PC-3 (cell line): ENCODE data around the gene DYNC2I2. TPM values are rescaled to one million over a fixed set of nuclear protein-coding genes. Genes with fewer than 3 reads are reported as not detected.

ENCODE experiments used
- ATAC-seq: fragments of 200-7000 bp; cut with Tn5 transposase; 2 replicates; pipeline ENCODE4 v1.9.1; 2020; ENCODE audit warnings: mild to moderate bottlenecking, moderate library complexity
- BruUV-seq: library from RNA; stranded (reverse); fragments of 400-500 nt; replicated peaks from 2 replicates; lab custom pipeline; 2021; lab: Mats Ljungman, UMichigan
- CTCF ChIA-PET: fragments of 300-600 bp; sonication (Branson Sonifier 250); formaldehyde crosslinking; loops from one replicate; lab custom pipeline; 2022; ENCODE audit warnings: antibody characterized with exemption; lab: Charles Lee
- POLR2A ChIA-PET: fragments of 300-600 bp; sonication (Branson Sonifier 250); formaldehyde crosslinking; loops from one replicate; lab custom pipeline; 2022; ENCODE audit warnings: antibody characterized with exemption; ENCODE audit not compliant: unreplicated experiment; lab: Charles Lee
- DNase-seq: peaks from one replicate; pipeline ENCODE4 v3.0.0-alpha.2; 2015
- H2AFZ ChIP-seq: fragments of 300-600 bp; sonication (generic); 2 replicates; pipeline ENCODE4 v1.6.0; 2016; ENCODE audit warnings: antibody characterized with exemption, low read length
- H3F3A ChIP-seq: fragments of 300-600 bp; sonication (generic); one replicate; pipeline ENCODE4 v1.6.0; 2017; ENCODE audit warnings: antibody characterized with exemption, low read length, control low read depth, mild to moderate bottlenecking; ENCODE audit not compliant: unreplicated experiment
- H3K27ac ChIP-seq: fragments of 300-600 bp; sonication (generic); 2 replicates; pipeline ENCODE4 v1.5.1; 2016; ENCODE audit warnings: mild to moderate bottlenecking, low read length
- H3K27me3 ChIP-seq: fragments of 300-600 bp; sonication (generic); 2 replicates; pipeline ENCODE4 v1.6.1; 2016; ENCODE audit warnings: low read length, mixed read lengths
- H3K36me3 ChIP-seq: fragments of 300-600 bp; sonication (generic); 2 replicates; pipeline ENCODE4 v1.6.1; 2016; ENCODE audit warnings: low read depth, mixed run types, low read length, mixed read lengths
- H3K4me1 ChIP-seq: fragments of 300-600 bp; sonication (generic); 2 replicates; pipeline ENCODE4 v1.5.1; 2016; ENCODE audit warnings: low read length; ENCODE audit not compliant: insufficient read depth
- H3K4me2 ChIP-seq: fragments of 300-600 bp; sonication (generic); 2 replicates; pipeline ENCODE4 v1.6.0; 2016; ENCODE audit warnings: low read length
- H3K4me3 ChIP-seq: fragments of 300-600 bp; sonication (generic); 2 replicates; pipeline ENCODE4 v1.5.1; 2016; ENCODE audit warnings: mild to moderate bottlenecking, low read length, mixed read lengths
- H3K79me2 ChIP-seq: fragments of 300-600 bp; sonication (generic); 2 replicates; pipeline ENCODE4 v1.6.1; 2017; ENCODE audit warnings: low read length, mixed read lengths
- H3K9ac ChIP-seq: fragments of 300-600 bp; sonication (generic); 2 replicates; pipeline ENCODE4 v1.6.0; 2016; ENCODE audit warnings: mild to moderate bottlenecking, low read length
- H3K9me2 ChIP-seq: fragments of 300-600 bp; sonication (generic); replicated peaks from 2 replicates; pipeline ENCODE4 v1.6.1; 2016; ENCODE audit warnings: mixed run types, low read length, mixed read lengths
- H3K9me3 ChIP-seq: fragments of 300-600 bp; sonication (generic); 2 replicates; pipeline ENCODE4 v1.6.1; 2016; ENCODE audit warnings: low read length, mixed read lengths
- H4K20me1 ChIP-seq: fragments of 300-600 bp; sonication (generic); 2 replicates; pipeline ENCODE4 v1.6.1; 2016; ENCODE audit warnings: low read length, mixed read lengths
- EZH2 ChIP-seq: fragments of 300-600 bp; sonication (generic); IDR thresholded peaks from one replicate; pipeline ENCODE4 v1.6.1; 2017; ENCODE audit warnings: antibody characterized with exemption, mild to moderate bottlenecking, low read length; ENCODE audit not compliant: unreplicated experiment
- EZH2phosphoT487 ChIP-seq: fragments of 300-600 bp; sonication (generic); IDR thresholded peaks from 2 replicates; pipeline ENCODE4 v1.6.1; 2018; ENCODE audit warnings: mild to moderate bottlenecking, antibody characterized with exemption, low read length, borderline replicate concordance
- intact Hi-C: fragments of 100-400 bp; cut with micrococcal nuclease; formaldehyde crosslinking; loops from 2 replicates; pipeline ENCODE4 v1.9.0; 2023
- total RNA-seq: library from RNA; depleted of rRNA; stranded (reverse); fragments of >200 nt; gene quantifications from 2 replicates; pipeline ENCODE4 v1.2.3, GENCODE V29; 2014
- TF ChIP-seq, protein P1 (sequence below): fragments of 300-600 bp; sonication (generic); conservative IDR thresholded peaks from 2 replicates; pipeline ENCODE4 v1.5.1; 2017; ENCODE audit warnings: antibody characterized with exemption, low read depth, mild to moderate bottlenecking, low read length

Gene DYNC2I2
- total RNA-seq, 1 experiment from 2014 or later = 196 TPM

DNA sequence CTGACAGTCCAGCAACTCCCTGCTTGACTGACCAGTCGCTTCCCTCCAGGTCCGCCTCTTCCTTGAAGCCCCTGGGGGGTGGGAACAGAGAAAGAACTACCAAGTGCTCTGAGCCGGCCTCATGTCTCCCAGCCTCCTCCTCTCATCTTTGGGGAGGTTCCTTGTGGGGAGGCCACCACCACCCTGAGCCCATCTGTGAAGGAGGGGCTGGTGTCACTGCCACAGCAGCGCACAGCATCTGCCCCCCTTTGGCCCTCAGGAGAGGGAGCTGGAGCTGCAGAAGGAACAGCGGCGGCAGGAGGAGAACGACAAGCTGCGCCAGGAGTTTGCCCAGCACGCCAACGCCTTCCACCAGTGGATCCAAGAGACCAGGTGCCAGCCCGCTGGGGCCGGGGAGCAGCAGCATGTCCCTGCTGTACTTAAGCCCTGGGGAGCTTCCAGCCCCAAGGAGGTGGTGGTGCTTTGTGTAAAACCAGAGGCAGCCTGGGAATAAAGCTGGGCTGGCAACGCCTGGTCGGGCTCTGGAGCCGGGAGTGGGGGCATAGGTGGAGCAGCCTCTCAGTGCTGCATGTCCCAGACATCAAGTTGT, 29.4 kb downstream of the DYNC2I2 start:
- no peaks in the 10 kb centered on the region for H3K4me1 ChIP-seq
- no peak for TF ChIP-seq EZH2
- TF ChIP-seq EZH2phosphoT487 = no peak
- TF ChIP-seq, protein P1, sequence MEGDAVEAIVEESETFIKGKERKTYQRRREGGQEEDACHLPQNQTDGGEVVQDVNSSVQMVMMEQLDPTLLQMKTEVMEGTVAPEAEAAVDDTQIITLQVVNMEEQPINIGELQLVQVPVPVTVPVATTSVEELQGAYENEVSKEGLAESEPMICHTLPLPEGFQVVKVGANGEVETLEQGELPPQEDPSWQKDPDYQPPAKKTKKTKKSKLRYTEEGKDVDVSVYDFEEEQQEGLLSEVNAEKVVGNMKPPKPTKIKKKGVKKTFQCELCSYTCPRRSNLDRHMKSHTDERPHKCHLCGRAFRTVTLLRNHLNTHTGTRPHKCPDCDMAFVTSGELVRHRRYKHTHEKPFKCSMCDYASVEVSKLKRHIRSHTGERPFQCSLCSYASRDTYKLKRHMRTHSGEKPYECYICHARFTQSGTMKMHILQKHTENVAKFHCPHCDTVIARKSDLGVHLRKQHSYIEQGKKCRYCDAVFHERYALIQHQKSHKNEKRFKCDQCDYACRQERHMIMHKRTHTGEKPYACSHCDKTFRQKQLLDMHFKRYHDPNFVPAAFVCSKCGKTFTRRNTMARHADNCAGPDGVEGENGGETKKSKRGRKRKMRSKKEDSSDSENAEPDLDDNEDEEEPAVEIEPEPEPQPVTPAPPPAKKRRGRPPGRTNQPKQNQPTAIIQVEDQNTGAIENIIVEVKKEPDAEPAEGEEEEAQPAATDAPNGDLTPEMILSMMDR = no peak
- no TSS peak for BruUV-seq
- no peak overlapping the region for H2AFZ ChIP-seq
- H3K27ac ChIP-seq = no peak overlapping the region
- no peak for DNase-seq
- no peaks in the 10 kb centered on the region for H3K9me2 ChIP-seq
- ChIA-PET CTCF (interaction anchor here (0.7 kb wide), 1 partner anchor 187 kb away, joined by 3 read pairs; no protein-coding TSS in a partner anchor), POLR2A (no interaction called here)
- H3K79me2 ChIP-seq = no peaks in the 10 kb centered on the region
- no peaks in the 10 kb centered on the region for H3K27me3 ChIP-seq
- no peaks in the 10 kb centered on the region for H3F3A ChIP-seq
- no peaks in the 10 kb centered on the region; the same call in 1 of the 2 replicates for H3K36me3 ChIP-seq
- intact Hi-C loops = no loop called here
- H3K4me3 ChIP-seq = no peak overlapping the region
- no peaks in the 10 kb centered on the region for H3K9me3 ChIP-seq
- no peak overlapping the region for H3K9ac ChIP-seq
- H3K4me2 ChIP-seq = no peak overlapping the region
- H4K20me1 ChIP-seq = no peaks in the 10 kb centered on the region
- no peak for ATAC-seq

DNA sequence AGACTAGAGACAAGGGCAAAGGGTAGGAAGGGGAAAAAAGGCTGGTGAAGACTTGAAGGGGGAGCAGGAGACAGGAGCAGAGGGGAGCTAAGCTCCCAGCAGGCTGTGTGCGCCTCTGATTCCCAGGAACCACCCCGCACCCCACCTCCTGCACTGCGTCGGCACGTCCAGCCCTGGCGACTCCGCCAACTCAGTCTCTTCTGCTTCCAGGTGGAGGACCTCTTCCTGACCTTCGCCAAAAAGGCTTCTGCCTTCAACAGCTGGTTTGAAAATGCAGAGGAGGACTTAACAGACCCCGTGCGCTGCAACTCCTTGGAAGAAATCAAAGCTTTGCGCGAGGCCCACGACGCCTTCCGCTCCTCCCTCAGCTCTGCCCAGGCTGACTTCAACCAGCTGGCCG, 30.5 kb downstream of the DYNC2I2 start:
- BruUV-seq = TSS peak; percentile 26
- H3K27me3 ChIP-seq = no peaks in the 10 kb centered on the region
- TF ChIP-seq EZH2 = no peak
- intact Hi-C loops = no loop called here
- H3K79me2 ChIP-seq = no peaks in the 10 kb centered on the region
- H3K9ac ChIP-seq = no peak overlapping the region
- ChIA-PET POLR2A (interaction anchor here (0.6 kb wide), 1 partner anchor 169 kb away, joined by 3 read pairs; no protein-coding TSS in a partner anchor), CTCF (no interaction called here)
- ATAC-seq = no peak
- H4K20me1 ChIP-seq = no peaks in the 10 kb centered on the region
- no peaks in the 10 kb centered on the region for H3K9me3 ChIP-seq
- H3K27ac ChIP-seq = no peak overlapping the region
- peaks cover 8% of the 10 kb centered on the region; the same call in 1 of the 2 replicates for H3K36me3 ChIP-seq
- no peak overlapping the region for H2AFZ ChIP-seq
- no peaks in the 10 kb centered on the region for H3K4me1 ChIP-seq
- no peaks in the 10 kb centered on the region for H3K9me2 ChIP-seq
- no peak for DNase-seq
- no peak overlapping the region for H3K4me3 ChIP-seq
- no peak overlapping the region for H3K4me2 ChIP-seq
- H3F3A ChIP-seq = no peaks in the 10 kb centered on the region

DNA sequence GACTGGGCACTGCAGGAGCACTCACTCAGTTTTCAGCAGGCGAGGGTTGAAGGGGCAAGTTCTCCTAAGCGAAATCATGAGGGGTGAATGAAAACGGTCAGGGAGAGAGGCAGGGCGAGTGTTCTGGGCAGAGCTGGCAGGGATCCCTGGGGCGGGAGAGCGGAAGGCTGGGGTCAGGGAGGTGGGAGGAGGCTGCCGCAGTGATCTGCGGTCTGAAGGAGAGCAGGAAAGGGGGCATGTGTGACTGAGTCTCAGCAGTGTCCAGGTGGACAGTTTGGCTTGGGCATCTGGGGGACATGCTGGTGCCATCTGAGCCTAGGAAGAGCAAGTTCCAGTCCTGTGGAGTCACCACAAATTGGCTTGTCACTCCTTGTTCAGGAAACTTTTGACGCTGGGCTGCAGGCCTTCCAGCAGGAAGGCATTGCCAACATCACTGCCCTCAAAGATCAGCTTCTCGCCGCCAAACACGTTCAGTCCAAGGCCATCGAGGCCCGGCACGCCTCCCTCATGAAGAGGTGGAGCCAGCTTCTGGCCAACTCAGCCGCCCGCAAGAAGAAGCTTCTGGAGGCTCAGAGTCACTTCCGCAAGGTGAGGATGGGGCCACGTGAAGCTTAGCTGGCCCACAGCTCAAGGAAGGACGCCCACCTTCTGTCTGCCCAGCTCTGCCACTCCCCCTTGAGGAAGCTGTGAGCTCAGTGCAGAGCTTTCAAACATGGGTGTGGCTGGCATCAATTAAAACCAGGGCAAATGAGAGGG, 31.1 kb downstream of the DYNC2I2 start:
- ChIA-PET POLR2A (interaction anchor here (0.6 kb wide), 1 partner anchor 169 kb away, joined by 3 read pairs; no protein-coding TSS in a partner anchor), CTCF (no interaction called here)
- Histone ChIP-seq H3K79me2 (no peaks in the 10 kb centered on the region), H3K9me3 (no peaks in the 10 kb centered on the region), H3K27me3 (no peaks in the 10 kb centered on the region), H3K27ac (no peak overlapping the region), H3K4me1 (no peaks in the 10 kb centered on the region), H2AFZ (no peak overlapping the region), H4K20me1 (no peaks in the 10 kb centered on the region), H3F3A (no peaks in the 10 kb centered on the region), H3K9ac (no peak overlapping the region), H3K36me3 (peaks cover 13% of the 10 kb centered on the region; the same call in 1 of the 2 replicates), H3K4me3 (no peak overlapping the region), H3K4me2 (no peak overlapping the region), H3K9me2 (no peaks in the 10 kb centered on the region)
- intact Hi-C loops = no loop called here
- TF ChIP-seq, protein P1 = no peak
- TF ChIP-seq EZH2phosphoT487 = no peak
- no peak for TF ChIP-seq EZH2
- ATAC-seq = no peak
- BruUV-seq = no TSS peak
- no peak for DNase-seq
